ENCODE results near the gene NFIL3.
"Not testable (repeated sequence)": the region's sequence is repeated elsewhere in the genome, so short reads cannot be mapped to it uniquely, and the experiment has no call there.

The NFIL3 gene

DNA sequence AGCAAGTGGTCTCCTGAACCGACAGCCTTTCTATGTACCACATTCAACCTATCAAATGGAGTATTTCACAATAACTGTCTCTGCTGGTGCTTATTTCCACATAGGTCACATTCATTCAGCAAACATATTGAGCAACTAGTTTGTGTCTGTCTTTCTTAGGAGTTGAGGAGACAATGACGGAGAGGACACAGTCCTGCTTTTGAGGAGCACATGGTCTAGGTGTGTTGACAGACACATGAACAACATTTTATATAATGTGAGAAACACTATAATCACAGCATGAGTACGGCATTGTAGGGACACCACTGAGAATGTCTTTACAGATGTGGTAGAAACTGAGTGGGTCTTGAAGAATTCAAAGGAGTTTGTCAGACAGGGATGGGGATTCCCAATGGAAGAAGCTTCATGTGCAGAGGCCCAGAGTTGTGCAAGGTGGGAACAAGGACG, 28.5 kb downstream of the NFIL3 start:
- DNase-seq = no peak

DNA sequence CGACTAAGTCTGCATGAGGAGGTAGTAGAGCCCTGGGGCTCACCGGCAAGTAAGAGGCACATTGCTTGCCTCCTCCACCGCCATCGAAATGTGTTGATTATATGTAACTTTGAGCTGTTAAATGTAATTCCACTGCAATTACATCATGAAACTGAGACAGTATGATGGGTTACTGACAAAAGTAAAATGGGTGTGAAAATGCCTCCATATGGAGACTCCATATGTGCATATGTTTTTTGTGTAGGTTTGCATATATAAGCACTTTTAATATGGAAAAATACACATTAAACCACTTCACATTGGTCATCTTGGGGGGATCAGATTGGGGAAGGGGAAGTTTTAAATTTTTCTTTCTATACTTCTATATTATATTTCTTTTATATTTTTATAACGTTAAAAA, 29.8 kb downstream of the NFIL3 start:
- DNase-seq = no peak

DNA sequence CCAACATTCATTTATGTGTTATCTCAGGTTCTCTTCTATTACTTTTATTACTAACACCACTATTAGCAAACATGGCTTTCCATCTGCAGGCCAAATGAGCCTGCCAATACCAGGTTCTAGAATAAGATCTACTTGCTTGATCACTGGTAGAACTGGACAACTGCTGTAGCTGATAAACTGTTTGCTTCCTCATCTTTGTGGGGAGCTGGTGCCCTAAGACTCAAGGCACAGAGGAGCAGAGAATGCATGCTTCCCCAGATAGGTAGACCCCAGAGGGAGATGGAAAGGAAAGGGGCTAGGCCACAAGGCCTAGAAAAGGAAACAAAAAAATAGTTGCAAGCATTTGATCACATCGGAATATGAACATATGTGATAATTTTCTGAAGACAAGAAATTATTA, 31.2 kb downstream of the NFIL3 start:
- no peak for DNase-seq

DNA sequence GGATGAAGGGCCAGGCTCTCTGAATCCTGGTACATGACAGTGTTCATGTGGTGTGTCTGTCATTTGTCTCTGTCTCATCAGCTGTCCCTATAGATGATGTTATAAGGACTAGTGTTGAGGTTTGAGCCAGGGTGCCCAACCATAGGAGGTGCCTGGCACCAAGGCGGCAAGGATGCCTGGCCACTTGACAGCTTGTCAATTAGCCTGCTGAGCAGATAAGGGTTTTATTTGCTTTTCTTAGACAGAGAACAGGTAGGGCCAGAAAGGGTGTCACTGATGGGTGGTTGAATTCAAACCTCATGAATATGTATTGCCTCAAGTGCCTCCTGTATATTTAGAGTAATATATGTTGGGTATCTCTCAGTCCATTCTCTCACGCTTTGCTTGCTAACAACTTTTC, 31.8 kb downstream of the NFIL3 start:
- peak in 1 of 3 experiments; percentile 43 for DNase-seq

DNA sequence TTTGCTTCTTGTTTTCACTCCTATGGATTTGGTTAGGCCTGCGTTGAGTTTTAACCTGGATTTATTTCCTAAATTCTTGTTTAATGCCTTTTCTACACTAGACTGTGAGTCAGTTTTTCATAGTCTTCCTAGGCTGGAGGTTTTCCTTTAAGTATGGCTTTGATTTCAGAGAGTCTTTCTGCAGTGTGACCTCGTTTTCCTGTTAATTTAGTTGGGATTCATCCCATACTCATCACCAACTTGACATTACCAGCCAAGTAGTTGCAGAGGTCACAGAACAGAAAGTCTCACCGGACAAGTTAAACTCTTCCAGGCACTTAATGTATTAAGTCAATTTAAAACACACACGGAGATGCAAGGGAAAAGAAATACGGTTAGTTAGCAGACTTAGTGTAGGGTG, 32.2 kb downstream of the NFIL3 start:
- DNase-seq = no peak

DNA sequence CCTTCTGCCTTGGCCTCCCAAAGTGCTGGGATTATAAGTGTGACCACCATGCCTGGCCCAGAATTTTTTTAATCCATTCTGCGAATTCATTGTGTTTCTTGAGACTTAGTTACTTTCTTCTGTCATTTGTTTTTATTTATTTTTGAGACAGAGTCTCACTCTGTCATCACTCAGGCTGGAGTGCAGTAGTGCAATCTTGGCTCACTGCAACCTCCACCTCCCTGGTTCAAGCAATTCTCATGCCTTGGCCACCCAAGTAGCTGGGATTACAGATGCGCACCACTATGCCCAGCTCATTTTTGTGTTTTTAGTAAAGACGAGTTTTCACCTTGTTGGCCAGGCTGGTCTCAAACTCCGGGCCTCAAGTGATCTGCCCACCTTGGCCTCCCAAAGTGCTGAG, 33.9 kb downstream of the NFIL3 start:
- DNase-seq = not testable (repeated sequence)

DNA sequence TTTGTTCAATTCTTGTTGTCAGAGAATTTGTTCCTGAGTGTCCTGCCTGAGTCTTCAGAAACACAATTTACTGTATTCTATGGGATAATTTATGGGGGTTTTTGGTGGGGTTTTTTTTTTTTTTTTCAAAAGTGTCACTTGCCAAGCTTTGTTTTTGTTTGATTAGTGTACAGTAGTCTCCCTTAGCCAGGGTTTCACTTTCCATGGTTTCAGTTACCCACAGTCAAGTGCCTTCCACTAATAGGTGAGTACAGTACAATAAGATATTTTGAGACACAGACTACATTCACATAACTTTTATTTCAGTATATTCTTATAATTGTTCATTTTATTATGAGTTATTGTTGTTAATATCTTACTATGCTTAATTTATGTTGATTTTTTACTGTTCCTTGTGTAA, 36.9 kb downstream of the NFIL3 start:
- no peak for DNase-seq

DNA sequence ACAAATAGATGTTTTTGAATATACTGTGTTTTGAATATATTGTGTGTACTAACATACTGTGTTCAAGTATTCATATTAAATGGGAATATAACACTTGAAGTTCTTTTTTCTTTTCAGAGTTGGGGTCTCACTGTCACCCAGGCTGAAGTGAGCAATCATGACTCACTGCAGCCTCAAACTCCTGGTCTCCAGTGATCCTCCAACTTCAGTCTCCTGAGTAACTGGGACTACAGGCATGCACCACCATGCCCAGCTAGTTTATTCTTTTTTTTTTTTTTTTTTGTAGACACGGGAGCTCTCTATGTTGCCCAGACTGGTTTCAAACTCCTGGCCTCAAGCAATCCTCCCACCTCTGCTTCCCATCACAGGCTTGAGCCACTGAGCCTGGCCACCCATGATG, 38.7 kb downstream of the NFIL3 start:
- no peak for DNase-seq

DNA sequence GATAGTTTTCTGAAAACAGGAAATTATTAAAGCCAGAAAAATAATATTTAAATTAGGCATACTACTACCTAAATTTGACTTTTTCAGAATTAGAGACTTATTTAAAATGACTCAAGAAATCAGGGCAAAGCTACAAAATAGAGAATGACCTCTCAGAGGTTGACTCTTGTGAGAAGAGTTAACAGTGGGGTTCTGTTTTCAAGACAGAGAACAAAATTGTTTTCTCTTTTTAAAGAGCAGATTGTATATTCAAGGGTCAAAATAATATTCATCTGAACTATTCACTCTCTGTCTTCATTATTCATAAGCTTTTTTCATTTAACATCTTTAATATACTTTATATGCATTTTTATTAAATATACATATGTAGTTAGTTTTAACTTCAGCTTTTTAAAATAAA, 40.1 kb downstream of the NFIL3 start:
- DNase-seq = no peak

DNA sequence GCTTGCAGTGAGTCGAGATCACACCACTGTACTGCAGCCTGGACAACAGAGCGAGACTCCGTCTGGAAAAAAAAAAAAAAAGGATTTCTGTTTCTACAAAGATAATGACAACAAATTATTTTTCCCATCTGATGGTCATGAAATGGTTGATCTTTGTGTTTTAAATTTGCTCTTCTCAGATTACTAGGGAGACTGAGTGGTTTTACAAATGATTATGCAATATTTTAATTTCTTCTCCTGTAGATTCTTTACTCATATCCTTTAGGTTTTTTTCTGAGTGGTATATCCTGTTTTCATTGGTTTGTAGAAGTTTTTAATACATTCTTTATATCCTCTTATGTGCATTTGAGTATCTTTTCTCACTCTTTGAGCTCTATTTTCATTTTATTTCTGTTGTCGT, 41.3 kb downstream of the NFIL3 start:
- DNase-seq = no peak

DNA sequence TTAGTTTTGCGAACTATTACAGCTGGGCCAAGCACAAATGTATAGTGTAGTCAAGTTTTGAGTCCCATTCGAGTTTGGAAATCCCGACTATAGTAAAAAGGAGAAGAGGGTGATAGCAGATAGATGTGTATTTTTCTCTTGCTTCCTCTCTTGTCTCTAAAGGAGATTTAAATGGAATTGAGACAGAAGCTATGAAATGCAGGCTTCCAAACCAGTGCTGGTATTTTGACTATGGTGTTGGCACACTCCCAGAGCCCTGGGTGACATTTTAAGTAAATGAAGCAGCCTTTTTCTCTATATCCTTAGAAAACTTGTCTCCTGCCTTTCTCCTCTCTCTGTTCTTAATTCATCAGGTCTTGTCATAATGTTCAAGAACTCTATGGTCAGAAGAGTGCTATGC, 44.2 kb downstream of the NFIL3 start:
- DNase-seq = no peak

DNA sequence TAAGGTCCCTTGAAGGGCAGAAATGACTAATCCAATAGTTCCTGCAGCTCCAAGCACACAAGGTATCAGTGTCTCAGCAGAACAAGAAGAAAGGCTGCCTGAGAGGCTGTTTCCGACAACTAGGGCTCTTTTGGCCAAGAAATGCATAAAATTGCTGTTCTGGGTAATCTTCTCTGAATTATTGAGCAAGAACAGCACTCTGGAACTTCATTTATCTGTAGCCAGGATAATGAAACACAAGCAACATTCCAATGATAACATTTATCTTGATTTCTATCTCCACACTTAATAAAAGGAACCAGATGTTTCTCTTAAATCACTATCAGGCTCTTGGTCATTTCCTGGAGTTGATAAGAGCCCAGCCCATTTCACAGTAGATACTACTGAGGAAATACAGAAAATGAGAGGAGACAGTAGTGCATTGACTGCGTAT, 44.9 kb downstream of the NFIL3 start:
- DNase-seq = no peak

DNA sequence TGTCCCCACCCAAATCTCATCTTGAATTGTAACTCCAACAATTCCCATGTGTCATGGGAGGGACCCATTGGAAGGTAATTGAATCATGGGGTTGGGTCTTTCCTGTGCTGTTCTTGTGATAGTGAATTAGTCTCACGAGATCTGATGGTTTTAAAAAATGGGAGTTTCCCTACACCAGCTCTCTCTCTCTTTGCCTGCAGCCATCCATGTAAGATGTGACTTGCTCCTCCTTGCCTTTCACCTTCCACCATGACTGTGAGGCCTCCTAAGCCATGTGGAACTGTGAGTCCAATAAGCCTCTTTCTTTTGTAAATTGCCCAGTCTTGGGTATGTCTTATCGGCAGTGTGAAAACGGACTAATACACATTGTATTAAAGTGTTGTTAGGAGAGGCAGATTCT, 45.6 kb downstream of the NFIL3 start:
- DNase-seq = not testable (repeated sequence)

DNA sequence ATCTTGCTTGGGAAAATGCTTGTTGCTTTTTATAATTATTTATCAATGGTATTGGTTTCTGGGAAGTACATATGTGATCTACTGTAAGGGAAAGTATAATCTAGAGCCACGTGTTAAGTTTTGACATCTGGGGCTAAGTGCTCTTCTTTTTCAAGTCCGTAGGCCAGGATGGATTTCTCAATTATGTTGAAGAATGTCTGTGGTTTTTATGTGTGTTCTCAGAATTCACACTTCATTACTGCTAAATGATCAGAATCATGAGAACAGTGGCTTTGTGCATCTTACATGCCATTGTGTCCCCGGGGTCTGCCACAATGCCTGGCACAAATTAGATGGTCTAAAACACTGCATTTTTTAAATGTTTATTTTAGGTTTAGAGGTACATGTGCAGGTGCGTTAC, 47.4 kb downstream of the NFIL3 start:
- no peak for DNase-seq

DNA sequence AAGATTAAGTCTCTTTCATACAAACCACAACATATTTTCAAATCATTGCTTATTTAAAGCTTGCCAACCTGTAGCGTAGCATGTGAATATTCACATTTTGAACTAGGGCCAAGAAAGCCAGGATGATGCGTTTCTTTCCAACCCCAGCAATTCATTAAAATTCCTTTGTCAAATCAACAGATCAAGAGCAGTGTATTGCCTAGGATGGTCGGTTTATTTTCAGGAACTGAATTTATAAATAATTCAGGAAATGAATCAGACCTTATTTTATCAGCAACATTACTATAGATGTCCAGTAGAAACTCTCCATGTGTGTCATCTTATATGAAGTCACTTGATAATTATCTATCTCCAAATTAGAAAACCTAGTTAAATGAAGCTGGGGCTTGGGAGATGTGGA, 48.7 kb downstream of the NFIL3 start:
- no peak for DNase-seq

DNA sequence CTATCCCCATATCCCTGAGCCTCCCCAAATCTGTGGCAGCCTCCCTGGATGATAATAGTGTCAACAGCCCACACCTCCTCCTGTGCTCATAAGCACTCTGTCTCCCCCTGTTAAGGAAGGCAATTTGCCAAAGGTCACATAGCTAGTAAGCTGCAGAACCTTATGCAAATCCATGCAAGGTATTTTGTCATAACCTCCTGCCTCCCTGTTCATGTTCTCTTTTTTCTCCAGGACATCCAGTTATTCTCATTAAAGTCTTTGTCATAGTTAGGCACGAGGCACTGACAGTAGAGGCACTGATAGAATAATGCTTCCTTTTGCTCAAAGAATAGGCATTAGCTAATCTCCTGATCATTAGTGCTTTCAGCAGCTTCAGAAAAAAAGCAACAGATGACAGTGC, 51.7 kb downstream of the NFIL3 start:
- DNase-seq = no peak

DNA sequence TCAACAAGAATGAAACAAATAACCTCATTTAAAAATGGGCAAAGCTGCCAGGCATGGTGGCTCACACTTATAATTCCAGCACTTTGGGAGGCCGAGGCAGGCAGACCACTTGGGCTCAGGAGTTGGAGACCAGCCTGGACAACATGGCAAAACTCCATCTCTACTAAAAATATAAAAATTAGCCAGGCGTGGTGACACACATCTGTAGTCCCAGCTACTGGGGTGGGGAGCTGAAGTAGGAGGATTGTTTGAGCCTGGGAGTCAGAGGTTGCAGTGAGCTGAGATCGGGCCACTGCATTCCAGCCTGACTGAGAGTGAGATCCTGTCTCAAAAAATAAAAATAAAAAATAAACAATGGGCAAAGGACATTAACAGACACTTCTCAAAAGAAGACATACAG, 53.6 kb downstream of the NFIL3 start:
- DNase-seq = not testable (repeated sequence)

DNA sequence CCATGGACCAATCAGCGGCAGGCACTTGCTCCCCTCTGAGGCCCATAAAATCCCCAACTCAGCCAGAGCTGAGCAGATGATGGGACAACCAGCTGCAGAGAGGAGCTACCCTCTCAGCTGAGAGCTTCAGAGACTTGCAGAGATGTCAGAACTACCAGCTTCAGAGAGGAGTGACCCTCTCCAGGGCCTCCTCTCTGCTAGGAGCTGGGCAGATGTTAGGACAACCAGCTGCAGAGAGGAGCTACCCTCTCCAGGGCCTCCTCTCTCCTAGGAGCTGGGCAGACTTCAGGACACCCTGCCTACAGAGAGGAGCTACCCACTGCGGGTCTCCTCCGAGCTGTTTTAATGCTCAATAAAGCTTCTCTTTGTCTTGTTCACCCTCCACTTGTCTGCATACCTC, 58.9 kb downstream of the NFIL3 start:
- no peak for DNase-seq

DNA sequence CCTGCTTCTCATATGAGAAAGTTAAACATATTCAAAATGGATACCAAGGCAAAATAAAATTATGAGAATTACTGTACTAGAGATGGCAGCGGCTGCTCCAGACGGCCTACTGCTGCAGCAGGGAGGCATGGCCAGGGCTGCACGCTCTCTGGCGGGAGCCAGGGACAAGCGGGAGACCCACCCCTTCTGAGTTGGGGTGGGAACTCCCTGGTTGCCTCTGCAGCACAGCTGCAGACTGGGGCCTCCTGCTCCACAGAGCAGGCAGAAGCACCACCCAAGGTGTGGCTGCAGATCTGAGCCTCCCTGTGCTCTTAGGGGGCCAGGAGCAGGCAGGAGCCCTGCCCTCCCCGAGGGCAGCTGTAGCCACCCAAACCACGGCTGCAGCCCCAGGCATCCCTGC, 59.6 kb downstream of the NFIL3 start:
- DNase-seq = no peak

DNA sequence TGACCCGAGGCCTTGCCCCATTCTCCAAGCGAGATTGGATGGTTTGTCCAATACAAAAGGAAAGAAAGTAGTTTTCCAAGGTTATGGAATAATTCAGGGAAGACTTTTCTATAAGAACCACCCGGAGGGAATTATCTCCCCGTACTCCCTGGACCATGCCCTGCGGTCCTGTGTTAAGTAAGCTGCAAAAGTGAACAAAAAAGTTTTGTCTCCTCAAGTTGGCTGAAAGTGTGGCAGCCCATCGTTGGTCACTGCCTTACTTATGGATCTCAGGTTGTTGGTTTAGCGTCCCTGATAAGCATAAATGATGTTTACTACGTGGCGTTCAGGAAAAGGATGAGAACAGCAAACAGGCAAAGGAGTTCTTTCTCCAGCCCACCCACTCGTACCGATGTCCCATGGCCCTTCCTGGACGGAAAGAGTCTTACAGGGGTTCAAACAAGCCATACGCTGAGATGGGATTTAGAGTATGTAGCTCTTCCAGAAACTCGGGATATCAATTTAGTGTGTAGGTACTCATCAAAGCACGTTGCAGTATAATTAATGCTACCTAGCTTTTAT, 61.5 kb downstream of the NFIL3 start:
- DNase-seq = no peak

DNA sequence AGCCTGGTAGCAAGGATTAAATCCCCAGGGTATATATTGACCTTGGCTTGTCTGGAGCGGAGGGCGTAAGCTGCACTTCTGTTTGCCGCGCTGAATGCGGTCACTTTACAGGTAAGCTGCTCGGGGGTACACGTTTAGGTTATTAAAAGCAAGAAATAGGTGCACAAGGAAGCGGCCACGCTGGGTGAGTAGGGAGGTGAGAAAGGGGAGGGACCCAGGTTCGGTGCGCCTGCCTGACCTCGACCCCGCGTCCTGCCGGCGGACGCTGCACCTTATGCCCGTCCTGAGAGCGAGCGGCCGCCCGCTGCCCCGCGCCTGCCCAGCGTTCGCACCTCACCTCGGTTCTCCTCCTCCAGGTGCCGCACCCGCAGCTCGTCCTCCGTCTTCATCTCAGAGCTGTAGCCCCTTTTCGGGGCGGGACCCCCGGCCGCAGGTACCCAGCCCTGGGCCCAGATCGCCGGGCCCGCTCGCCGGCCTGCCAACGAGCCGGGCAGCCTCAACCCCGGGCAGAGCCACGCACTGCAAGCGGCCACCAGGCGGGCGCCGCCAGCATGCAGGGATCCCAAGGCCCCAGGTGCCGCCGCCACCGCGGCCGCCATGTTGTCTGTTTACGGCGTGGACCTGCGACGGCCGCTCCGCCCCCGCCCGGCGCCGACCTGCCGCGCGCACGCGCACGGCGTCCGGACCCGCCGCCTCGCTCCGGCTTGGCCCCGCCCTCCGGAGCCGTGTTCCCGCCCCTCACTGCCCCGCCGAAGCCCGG, 62.2 kb downstream of the NFIL3 start, which contains the start of gene AUH:
Gene AUH (minus strand): TSS at position 628 of the 760 bp plus-strand sequence. CDS start 29 bp downstream, at position 599.
- peak; percentile 75 to 93 (median 92) for DNase-seq

DNA sequence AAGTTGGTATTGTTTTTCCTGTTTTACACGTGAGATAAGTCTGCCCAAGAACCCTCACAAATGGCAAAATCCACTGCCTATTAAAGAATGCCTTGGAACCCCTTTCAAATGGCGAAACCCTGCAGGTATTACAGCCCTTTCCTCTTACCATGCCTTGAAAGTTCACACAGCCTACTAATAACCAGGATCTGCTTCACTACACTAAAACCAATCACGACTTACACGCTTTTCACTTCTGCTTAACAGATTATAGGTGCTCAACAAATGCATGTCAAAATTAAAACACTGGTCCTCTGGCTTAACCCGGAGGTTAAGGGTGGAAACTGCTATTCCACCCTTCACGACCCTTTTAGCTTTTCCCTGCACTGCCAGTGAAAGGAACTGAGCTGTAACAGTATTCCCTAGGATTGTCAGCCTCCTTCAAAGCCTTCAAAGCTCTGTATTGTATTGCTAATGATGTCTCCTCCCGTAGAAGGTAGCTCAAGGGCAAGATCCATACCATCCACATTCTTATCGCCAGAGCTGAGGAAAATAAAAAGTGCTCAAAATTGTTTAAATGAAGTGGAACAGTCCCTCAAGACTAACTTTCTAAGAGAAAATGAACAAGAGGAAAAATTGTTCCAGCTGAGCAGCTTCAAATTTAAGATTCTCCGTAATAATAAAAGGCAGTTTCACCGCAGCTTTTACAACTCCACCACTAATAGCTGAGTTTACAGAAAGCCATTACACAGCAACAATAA, 62.9 kb downstream of the NFIL3 start:
- peak; percentile 36 to 78 (median 44) for DNase-seq

DNA sequence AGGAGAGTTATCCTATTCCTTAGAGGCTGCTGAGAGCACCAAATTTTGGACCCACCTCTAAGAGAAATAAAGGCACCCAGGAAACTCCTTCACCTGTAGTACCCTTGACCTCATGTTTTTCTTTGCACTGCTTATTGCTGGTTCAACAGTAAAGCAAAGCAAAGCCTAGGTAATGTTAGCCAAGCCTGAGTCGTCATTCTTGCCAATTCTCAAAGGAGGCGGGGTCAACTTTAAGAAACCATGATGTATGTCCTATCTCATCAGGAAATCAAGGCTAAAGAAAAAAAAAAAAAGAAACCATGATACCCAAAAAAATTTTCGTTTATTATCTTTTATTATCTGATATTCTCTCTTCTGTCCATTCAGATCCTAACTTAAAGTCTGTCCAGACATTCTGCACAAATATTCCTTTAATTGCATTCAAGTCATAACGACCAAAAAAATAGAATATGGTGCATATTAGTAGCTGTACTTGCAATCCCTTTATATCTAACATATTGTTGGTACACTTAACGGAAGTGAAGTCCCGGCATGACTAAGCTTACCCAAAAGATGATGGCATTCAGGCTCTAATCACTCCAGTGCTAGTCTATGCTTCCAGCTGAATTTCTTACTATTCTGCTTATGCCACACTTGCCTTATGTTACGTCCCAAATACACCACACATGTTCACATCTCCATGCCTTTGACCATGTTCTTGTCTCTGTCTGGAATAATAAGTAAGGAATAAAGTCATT, 63.7 kb downstream of the NFIL3 start:
- no peak for DNase-seq

Measured in NCI-H1417 (cell line).